K562 (cell line): ENCODE results near the gene ESPL1. TPM values are rescaled to one million over a fixed set of nuclear protein-coding genes. Genes with fewer than 3 reads are reported as not detected.

Experiments used
- ARID1B ChIP-seq: fragments of 450-650 bp; IDR thresholded peaks from 2 replicates; pipeline ENCODE4 v1.6.1; 2016; ENCODE audit warnings: antibody characterized with exemption, mild to moderate bottlenecking, inconsistent platforms
- BHLHE40 ChIP-seq: IDR thresholded peaks from 2 replicates; pipeline ENCODE4 v1.6.1; 2011; ENCODE audit warnings: low read length, improper control_type of control experiment
- DACH1 ChIP-seq: fragments of 450-650 bp; IDR thresholded peaks from 2 replicates; pipeline ENCODE4 v1.6.1; 2018; ENCODE audit not compliant: partially characterized antibody
- POLR2AphosphoS5 ChIP-seq: IDR thresholded peaks from 2 replicates; pipeline ENCODE4 v1.6.1; 2011; ENCODE audit warnings: mild to moderate bottlenecking, low read depth, low read length, moderate library complexity; ENCODE audit not compliant: control insufficient read depth, insufficient read depth
- RUNX1 ChIP-seq: sonication (generic); IDR thresholded peaks from 2 replicates; pipeline ENCODE4 v1.6.1; 2016; ENCODE audit warnings: antibody characterized with exemption, low read depth
- SMARCE1 ChIP-seq: fragments of 450-650 bp; IDR thresholded peaks from 2 replicates; pipeline ENCODE4 v1.7.1; 2016; ENCODE audit warnings: mild to moderate bottlenecking
- SUPT5H ChIP-seq: fragments of 450-650 bp; IDR thresholded peaks from 2 replicates; pipeline ENCODE4 v1.6.1; 2016
- ZNF146 ChIP-seq: IDR thresholded peaks from one replicate; pipeline ENCODE4 v1.6.1; 2018; ENCODE audit warnings: missing compliant biosample characterization; ENCODE audit not compliant: unreplicated experiment
- ZNF408 ChIP-seq: fragments of 250-450 bp; sonication (Bioruptor Pico); IDR thresholded peaks from 2 replicates; pipeline ENCODE4 v1.4.0; 2020; ENCODE audit warnings: low read depth, mild to moderate bottlenecking, moderate library complexity
- ZNF589 ChIP-seq: fragments of 200-800 bp; sonication (Bioruptor generic); IDR thresholded peaks from 2 replicates; pipeline ENCODE4 v1.6.1; 2016; ENCODE audit warnings: low read depth, missing genetic modification characterization, missing compliant biosample characterization
- polyA plus RNA-seq, 8 experiments: library from polyadenylated mRNA; depleted of rRNA in 4 of 8; stranded (reverse) in 5 of 8; unstranded in 3 of 8; fragments of >200 nt; fragmentation: Nextera tagmentation in 2 of 8; fragmentation: Illumina TruSeq in 1 of 8; extraction: Ambion mirVana in 2 of 8; extraction: Trizol in 1 of 8; gene quantifications; 2 replicates each; pipeline versions ENCODE4 v1.2.1 to v1.2.3, GENCODE V29; 2011 to 2014; ENCODE audit warnings: inconsistent platforms in 1 of 8, missing spikeins in 1 of 8
- total RNA-seq, 7 experiments: library from RNA; depleted of rRNA in 6 of 7; stranded (reverse); fragments of >200 nt in 6 of 7; fragmentation: Illumina TruSeq in 2 of 7; extraction: Trizol in 2 of 7; gene quantifications; 2 replicates each; pipeline versions ENCODE4 v1.2.1 to v1.2.3, GENCODE V29; 2011 to 2021; ENCODE audit warnings: low replicate concordance in 1 of 7
- TF ChIP-seq, protein P1 (sequence below): sonication (generic); formaldehyde crosslinking; IDR thresholded peaks from 2 replicates; pipeline ENCODE4 v1.8.1; 2023; ENCODE audit warnings: mild to moderate bottlenecking, missing genetic modification reagents
- TF ChIP-seq, protein P2 (sequence below): sonication (generic); formaldehyde crosslinking; IDR thresholded peaks from 2 replicates; pipeline ENCODE4 v1.8.1; 2023; ENCODE audit warnings: mild to moderate bottlenecking, missing genetic modification reagents
- TF ChIP-seq, protein P3 (sequence below): fragments of 250-450 bp; sonication (Bioruptor Pico); IDR thresholded peaks from 2 replicates; pipeline ENCODE4 v1.4.0; 2020; ENCODE audit warnings: mild to moderate bottlenecking, moderate library complexity
- TF ChIP-seq, protein P4 (sequence below): fragments of 250-450 bp; sonication (Bioruptor Pico); IDR thresholded peaks from 2 replicates; pipeline ENCODE4 v1.5.0; 2021
- TF ChIP-seq, protein P5 (sequence below): IDR thresholded peaks from 3 replicates; pipeline ENCODE4 v1.6.1; 2011; ENCODE audit warnings: borderline replicate concordance, mild to moderate bottlenecking; ENCODE audit not compliant: insufficient read length, insufficient read depth
- TF ChIP-seq, protein P6 (sequence below): fragments of 450-650 bp; IDR thresholded peaks from 2 replicates; pipeline ENCODE4 v1.6.1; 2016; ENCODE audit warnings: low read depth, mild to moderate bottlenecking, moderate library complexity

Gene ESPL1
- total and polyA plus RNA-seq, 9 of the 15 experiments (the other 6 are each of a cell fraction or from before 2014, with no cell fraction given), result 1.2 to 55.0 (median 18.7) TPM

DNA sequence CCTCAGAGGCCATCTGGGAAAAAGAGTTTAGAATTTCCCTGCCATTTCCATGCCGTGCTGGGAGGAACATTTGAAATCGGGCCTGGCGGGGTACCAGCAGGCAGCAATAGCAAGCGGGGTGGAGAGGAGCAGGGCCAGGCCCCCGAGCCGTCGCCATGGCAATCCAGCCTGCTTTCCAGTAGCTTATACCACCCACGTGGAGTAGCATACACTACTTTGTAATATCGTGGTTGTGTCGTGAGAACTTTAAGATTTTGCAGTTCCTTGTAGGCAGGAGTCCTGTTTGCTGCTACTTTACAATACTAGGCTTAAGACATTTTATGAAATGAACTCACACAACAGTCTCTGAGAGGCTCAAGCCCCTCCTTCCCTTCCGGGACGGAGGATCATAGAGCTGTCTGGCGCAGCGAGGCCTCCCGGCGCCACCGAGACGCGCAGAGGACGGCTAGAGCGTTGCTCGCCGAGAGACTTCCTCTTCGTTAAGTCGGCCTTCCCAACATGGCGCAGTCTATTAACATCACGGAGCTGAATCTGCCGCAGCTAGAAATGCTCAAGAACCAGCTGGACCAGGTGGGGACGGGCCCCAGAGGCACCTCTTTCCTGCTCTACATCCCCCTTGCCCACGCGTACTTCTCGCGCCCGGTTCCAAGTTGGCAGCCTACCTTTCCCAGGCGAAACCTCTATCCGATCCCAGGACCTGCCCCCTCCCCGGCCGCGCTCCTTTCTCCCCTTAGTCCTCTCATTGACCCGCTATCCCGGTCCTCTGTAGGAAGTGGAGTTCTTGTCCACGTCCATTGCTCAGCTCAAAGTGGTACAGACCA lies 27.2 kb downstream of the ESPL1 start, which contains the start of gene PFDN5 (continued):
- TF ChIP-seq, protein P1, sequence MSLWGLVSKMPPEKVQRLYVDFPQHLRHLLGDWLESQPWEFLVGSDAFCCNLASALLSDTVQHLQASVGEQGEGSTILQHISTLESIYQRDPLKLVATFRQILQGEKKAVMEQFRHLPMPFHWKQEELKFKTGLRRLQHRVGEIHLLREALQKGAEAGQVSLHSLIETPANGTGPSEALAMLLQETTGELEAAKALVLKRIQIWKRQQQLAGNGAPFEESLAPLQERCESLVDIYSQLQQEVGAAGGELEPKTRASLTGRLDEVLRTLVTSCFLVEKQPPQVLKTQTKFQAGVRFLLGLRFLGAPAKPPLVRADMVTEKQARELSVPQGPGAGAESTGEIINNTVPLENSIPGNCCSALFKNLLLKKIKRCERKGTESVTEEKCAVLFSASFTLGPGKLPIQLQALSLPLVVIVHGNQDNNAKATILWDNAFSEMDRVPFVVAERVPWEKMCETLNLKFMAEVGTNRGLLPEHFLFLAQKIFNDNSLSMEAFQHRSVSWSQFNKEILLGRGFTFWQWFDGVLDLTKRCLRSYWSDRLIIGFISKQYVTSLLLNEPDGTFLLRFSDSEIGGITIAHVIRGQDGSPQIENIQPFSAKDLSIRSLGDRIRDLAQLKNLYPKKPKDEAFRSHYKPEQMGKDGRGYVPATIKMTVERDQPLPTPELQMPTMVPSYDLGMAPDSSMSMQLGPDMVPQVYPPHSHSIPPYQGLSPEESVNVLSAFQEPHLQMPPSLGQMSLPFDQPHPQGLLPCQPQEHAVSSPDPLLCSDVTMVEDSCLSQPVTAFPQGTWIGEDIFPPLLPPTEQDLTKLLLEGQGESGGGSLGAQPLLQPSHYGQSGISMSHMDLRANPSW (CRISPR knock-in tag), result no peak
- peak; percentile 90 for TF ChIP-seq POLR2AphosphoS5
- no peak for TF ChIP-seq ARID1B
- TF ChIP-seq BHLHE40, result no peak
- no peak for TF ChIP-seq ZNF146 (CRISPR knock-in tag)
- TF ChIP-seq, protein P2, sequence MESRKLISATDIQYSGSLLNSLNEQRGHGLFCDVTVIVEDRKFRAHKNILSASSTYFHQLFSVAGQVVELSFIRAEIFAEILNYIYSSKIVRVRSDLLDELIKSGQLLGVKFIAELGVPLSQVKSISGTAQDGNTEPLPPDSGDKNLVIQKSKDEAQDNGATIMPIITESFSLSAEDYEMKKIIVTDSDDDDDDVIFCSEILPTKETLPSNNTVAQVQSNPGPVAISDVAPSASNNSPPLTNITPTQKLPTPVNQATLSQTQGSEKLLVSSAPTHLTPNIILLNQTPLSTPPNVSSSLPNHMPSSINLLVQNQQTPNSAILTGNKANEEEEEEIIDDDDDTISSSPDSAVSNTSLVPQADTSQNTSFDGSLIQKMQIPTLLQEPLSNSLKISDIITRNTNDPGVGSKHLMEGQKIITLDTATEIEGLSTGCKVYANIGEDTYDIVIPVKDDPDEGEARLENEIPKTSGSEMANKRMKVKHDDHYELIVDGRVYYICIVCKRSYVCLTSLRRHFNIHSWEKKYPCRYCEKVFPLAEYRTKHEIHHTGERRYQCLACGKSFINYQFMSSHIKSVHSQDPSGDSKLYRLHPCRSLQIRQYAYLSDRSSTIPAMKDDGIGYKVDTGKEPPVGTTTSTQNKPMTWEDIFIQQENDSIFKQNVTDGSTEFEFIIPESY (CRISPR knock-in tag), result no peak
- TF ChIP-seq, protein P3, sequence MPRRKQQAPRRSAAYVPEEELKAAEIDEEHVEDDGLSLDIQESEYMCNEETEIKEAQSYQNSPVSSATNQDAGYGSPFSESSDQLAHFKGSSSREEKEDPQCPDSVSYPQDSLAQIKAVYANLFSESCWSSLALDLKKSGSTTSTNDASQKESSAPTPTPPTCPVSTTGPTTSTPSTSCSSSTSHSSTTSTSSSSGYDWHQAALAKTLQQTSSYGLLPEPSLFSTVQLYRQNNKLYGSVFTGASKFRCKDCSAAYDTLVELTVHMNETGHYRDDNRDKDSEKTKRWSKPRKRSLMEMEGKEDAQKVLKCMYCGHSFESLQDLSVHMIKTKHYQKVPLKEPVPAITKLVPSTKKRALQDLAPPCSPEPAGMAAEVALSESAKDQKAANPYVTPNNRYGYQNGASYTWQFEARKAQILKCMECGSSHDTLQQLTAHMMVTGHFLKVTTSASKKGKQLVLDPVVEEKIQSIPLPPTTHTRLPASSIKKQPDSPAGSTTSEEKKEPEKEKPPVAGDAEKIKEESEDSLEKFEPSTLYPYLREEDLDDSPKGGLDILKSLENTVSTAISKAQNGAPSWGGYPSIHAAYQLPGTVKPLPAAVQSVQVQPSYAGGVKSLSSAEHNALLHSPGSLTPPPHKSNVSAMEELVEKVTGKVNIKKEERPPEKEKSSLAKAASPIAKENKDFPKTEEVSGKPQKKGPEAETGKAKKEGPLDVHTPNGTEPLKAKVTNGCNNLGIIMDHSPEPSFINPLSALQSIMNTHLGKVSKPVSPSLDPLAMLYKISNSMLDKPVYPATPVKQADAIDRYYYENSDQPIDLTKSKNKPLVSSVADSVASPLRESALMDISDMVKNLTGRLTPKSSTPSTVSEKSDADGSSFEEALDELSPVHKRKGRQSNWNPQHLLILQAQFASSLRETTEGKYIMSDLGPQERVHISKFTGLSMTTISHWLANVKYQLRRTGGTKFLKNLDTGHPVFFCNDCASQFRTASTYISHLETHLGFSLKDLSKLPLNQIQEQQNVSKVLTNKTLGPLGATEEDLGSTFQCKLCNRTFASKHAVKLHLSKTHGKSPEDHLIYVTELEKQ, result no peak
- peak; percentile 12; the same call in 1 of the 2 replicates for TF ChIP-seq SMARCE1
- TF ChIP-seq, protein P4, sequence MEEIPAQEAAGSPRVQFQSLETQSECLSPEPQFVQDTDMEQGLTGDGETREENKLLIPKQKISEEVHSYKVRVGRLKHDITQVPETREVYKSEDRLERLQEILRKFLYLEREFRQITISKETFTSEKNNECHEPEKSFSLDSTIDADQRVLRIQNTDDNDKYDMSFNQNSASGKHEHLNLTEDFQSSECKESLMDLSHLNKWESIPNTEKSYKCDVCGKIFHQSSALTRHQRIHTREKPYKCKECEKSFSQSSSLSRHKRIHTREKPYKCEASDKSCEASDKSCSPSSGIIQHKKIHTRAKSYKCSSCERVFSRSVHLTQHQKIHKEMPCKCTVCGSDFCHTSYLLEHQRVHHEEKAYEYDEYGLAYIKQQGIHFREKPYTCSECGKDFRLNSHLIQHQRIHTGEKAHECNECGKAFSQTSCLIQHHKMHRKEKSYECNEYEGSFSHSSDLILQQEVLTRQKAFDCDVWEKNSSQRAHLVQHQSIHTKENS (CRISPR knock-in tag), result no peak
- TF ChIP-seq DACH1, result no peak
- no peak for TF ChIP-seq ZNF408 (CRISPR knock-in tag)
- no peak for TF ChIP-seq ZNF589
- no peak for TF ChIP-seq RUNX1
- TF ChIP-seq, protein P5, sequence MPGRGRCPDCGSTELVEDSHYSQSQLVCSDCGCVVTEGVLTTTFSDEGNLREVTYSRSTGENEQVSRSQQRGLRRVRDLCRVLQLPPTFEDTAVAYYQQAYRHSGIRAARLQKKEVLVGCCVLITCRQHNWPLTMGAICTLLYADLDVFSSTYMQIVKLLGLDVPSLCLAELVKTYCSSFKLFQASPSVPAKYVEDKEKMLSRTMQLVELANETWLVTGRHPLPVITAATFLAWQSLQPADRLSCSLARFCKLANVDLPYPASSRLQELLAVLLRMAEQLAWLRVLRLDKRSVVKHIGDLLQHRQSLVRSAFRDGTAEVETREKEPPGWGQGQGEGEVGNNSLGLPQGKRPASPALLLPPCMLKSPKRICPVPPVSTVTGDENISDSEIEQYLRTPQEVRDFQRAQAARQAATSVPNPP, result no peak
- TF ChIP-seq SUPT5H, result peak; percentile 92
- TF ChIP-seq, protein P6, sequence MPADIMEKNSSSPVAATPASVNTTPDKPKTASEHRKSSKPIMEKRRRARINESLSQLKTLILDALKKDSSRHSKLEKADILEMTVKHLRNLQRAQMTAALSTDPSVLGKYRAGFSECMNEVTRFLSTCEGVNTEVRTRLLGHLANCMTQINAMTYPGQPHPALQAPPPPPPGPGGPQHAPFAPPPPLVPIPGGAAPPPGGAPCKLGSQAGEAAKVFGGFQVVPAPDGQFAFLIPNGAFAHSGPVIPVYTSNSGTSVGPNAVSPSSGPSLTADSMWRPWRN, result no peak
